ENCODE results near the gene NRN1L.

GRCh38 chr16:67924140-67924906 is 39.6 kb downstream of the NRN1L start:
- TF ChIP-seq SIN3A (IDR thresholded peaks at IDR 0.05; ENCODE audit: borderline replicate concordance, insufficient read depth, low read length) (no peak), POLR2AphosphoS5 (IDR thresholded peaks at IDR 0.05; ENCODE audit: low read depth, low read length) (no peak)
